ENCODE data around the gene LAMA2.

- TF ChIP-seq TAF1 (IDR thresholded peaks at IDR 0.05; ENCODE audit: low read depth) (no peak), CTCF (IDR thresholded peaks at IDR 0.05; ENCODE audit: poor library complexity, severe bottlenecking) (no peak), REST (IDR thresholded peaks at IDR 0.05; ENCODE audit: borderline replicate concordance) (no peak)
These were observed 435.2 kb downstream of the LAMA2 start for GRCh38 chr6:129317931-129318820.
